Tibial nerve (tissue), 4 donors: ENCODE data around the gene TNFRSF18. TPM values are rescaled to one million over a fixed set of nuclear protein-coding genes. Genes with fewer than 3 reads are reported as not detected.

Experiments used
- DNase-seq, 2 donors: peaks; one replicate each; pipeline ENCODE4 v3.0.0-alpha.2; 2019; ENCODE audit warnings: low spot score in 2 of 2
- H3K27ac ChIP-seq, 4 donors: fragments of 200-600 bp; sonication (generic) in 3 of 4; one replicate each; pipeline ENCODE4 v1.5.1; 2017 to 2019; ENCODE audit warnings: mild to moderate bottlenecking in 1 of 4
- H3K27me3 ChIP-seq, 2 donors: fragments of 200-600 bp; sonication (generic) in 1 of 2; one replicate each; pipeline versions ENCODE4 v1.5.1 to v1.6.0; 2017 to 2019
- H3K36me3 ChIP-seq, 3 donors: fragments of 200-600 bp; sonication (generic); one replicate each; pipeline ENCODE4 v1.5.1; 2018 to 2019
- H3K4me1 ChIP-seq, 4 donors: fragments of 200-600 bp; sonication (generic) in 3 of 4; one replicate each; pipeline ENCODE4 v1.5.1; 2017 to 2019
- H3K4me3 ChIP-seq, 4 donors: fragments of 200-600 bp; sonication (generic) in 3 of 4; one replicate each; pipeline ENCODE4 v1.5.1; 2017 to 2019; ENCODE audit warnings: mild to moderate bottlenecking in 1 of 4, moderate library complexity in 1 of 4
- H3K9me3 ChIP-seq, 4 donors: fragments of 200-600 bp; sonication (generic) in 3 of 4; one replicate each; pipeline ENCODE4 v1.5.1; 2017 to 2019
- CTCF ChIP-seq, 5 experiments: fragments of 200-600 bp in 3 of 5; fragments of 450-650 bp in 2 of 5; sonication (generic) in 3 of 5; IDR thresholded peaks; one replicate each; pipeline ENCODE4 v1.5.1; 2016 to 2019; ENCODE audit warnings: antibody characterized with exemption in 5 of 5, mild to moderate bottlenecking in 3 of 5, moderate library complexity in 2 of 5
- EP300 ChIP-seq, 2 donors: sonication (generic); formaldehyde crosslinking; IDR thresholded peaks; one replicate each; pipeline ENCODE4 v1.6.1; 2017; ENCODE audit warnings: antibody characterized with exemption in 2 of 2, mild to moderate bottlenecking in 1 of 2
- POLR2A ChIP-seq, 2 donors: fragments of 450-650 bp; IDR thresholded peaks; one replicate each; pipeline ENCODE4 v1.6.1; 2017; ENCODE audit warnings: antibody characterized with exemption in 2 of 2, mild to moderate bottlenecking in 2 of 2, moderate library complexity in 2 of 2
- WGBS, 2 donors: methylation state at CpG; one replicate each; pipeline ENCODE4 v1.1.5; 2018; 5-methylcytosine and 5-hydroxymethylcytosine counted together
- total RNA-seq, 4 donors: library from RNA; depleted of rRNA; stranded (reverse); fragments of >200 nt; gene quantifications; one replicate each; pipeline ENCODE4 v1.1.0, GENCODE V29; 2016

Gene TNFRSF18
- total RNA-seq, 4 donors from 2014 or later: 0.44 TPM; not detected in 3

GRCh38 chr1:1183221-1183747, 23.1 kb downstream of the TNFRSF18 start:
- Histone ChIP-seq H3K36me3 (no peaks in the 10 kb centered on the region), H3K4me1 (peaks cover 0 to 6% (median 0%) of the 10 kb centered on the region in 4 donors), H3K4me3 (no peak overlapping the region), H3K27me3 (peaks cover 0 to 52% of the 10 kb centered on the region in 2 donors), H3K27ac (no peak overlapping the region), H3K9me3 (peaks cover 0 to 4% (median 0%) of the 10 kb centered on the region in 4 donors)
- DNase-seq: no peak
- WGBS, 2 donors: 70% methylated on average over 18 to 20 of the region's 21 CpGs
- TF ChIP-seq POLR2A (IDR thresholded peaks at IDR 0.05) (no peak), CTCF (IDR thresholded peaks at IDR 0.05) (no peak), EP300 (IDR thresholded peaks at IDR 0.05) (no peak)

GRCh38 chr1:1182491-1183220, 23.7 kb downstream of the TNFRSF18 start:
- peaks cover 0 to 59% of the 10 kb centered on the region in 2 donors for H3K27me3 ChIP-seq
- no peaks in the 10 kb centered on the region for H3K36me3 ChIP-seq
- H3K4me3 ChIP-seq: no peak overlapping the region
- WGBS, 2 donors: 49 to 60% methylated on average over 28 of the region's 39 CpGs
- no peak overlapping the region for H3K27ac ChIP-seq
- no peak for DNase-seq
- TF ChIP-seq POLR2A (IDR thresholded peaks at IDR 0.05) (no peak), CTCF (IDR thresholded peaks at IDR 0.05) (no peak), EP300 (IDR thresholded peaks at IDR 0.05) (no peak)
- peaks cover 0 to 6% (median 0%) of the 10 kb centered on the region in 4 donors for H3K4me1 ChIP-seq
- peaks cover 0 to 3% (median 0%) of the 10 kb centered on the region in 4 donors for H3K9me3 ChIP-seq

GRCh38 chr1:1181938-1182410, 24.4 kb downstream of the TNFRSF18 start:
- Histone ChIP-seq H3K27ac (no peak overlapping the region), H3K4me1 (peaks cover 0 to 6% (median 0%) of the 10 kb centered on the region in 4 donors), H3K36me3 (no peaks in the 10 kb centered on the region), H3K9me3 (no peaks in the 10 kb centered on the region), H3K27me3 (peaks cover 0 to 66% of the 10 kb centered on the region in 2 donors), H3K4me3 (no peak overlapping the region)
- no peak for DNase-seq
- TF ChIP-seq EP300 (IDR thresholded peaks at IDR 0.05) (no peak), CTCF (IDR thresholded peaks at IDR 0.05) (no peak), POLR2A (IDR thresholded peaks at IDR 0.05) (no peak)
- WGBS, 2 donors: 72 to 77% methylated on average over 21 of the region's 21 CpGs

GRCh38 chr1:1181129-1181937, 25.1 kb downstream of the TNFRSF18 start:
- WGBS, 2 donors: 79 to 83% methylated on average over 23 to 26 of the region's 26 CpGs
- H3K27ac ChIP-seq: no peak overlapping the region
- TF ChIP-seq POLR2A (IDR thresholded peaks at IDR 0.05) (no peak), CTCF (IDR thresholded peaks at IDR 0.05) (no peak), EP300 (IDR thresholded peaks at IDR 0.05) (no peak)
- peaks cover 0 to 6% (median 0%) of the 10 kb centered on the region in 4 donors for H3K4me1 ChIP-seq
- no peak overlapping the region for H3K4me3 ChIP-seq
- H3K36me3 ChIP-seq: no peaks in the 10 kb centered on the region
- H3K27me3 ChIP-seq: peaks cover 0 to 72% of the 10 kb centered on the region in 2 donors
- DNase-seq: no peak
- H3K9me3 ChIP-seq: no peaks in the 10 kb centered on the region
